Stimulated activated CD8-positive, alpha-beta memory T cell treated with anti-CD3 and anti-CD28 coated beads, Interleukin-7, amount 100 ng/mL, for 48 hours (primary cell): ENCODE data around the gene ZNF225.
A peak's percentile ranks its signal among the peaks of the same experiment; 100 is the strongest.
"Not testable (repeated sequence)": the region's sequence is repeated elsewhere in the genome, so short reads cannot be mapped to it uniquely, and the experiment has no call there.

Experiments used
- DNase-seq, 2 donors: peaks; one replicate each; pipeline ENCODE4 v3.0.0-alpha.2; 2020; ENCODE audit warnings: low read depth in 1 of 2; ENCODE audit errors: extremely low read depth in 1 of 2

Gene ZNF225

GRCh38 chr19:44113138-44113783, at the start of gene ZNF225:
ZNF225 (plus strand) TSS chr19:44113399; CDS start chr19:44115828, 2,429 bp downstream.
- peak; percentile 64 to 86 for DNase-seq

GRCh38 chr19:44066305-44066704, 46.9 kb upstream of the ZNF225 start:
- no peak for DNase-seq

GRCh38 chr19:44069415-44069814, 43.8 kb upstream of the ZNF225 start:
- DNase-seq, result no peak

- DNase-seq, result peak; percentile 59 to 71
Observed at GRCh38 chr19:44071824-44072542, 41.2 kb upstream of the ZNF225 start, which contains the start of gene ZNF284. ZNF284 (plus strand) TSS chr19:44072159; CDS start chr19:44076390, 4,231 bp downstream.

- no peak for DNase-seq
Observed at GRCh38 chr19:44072543-44073401, 40.4 kb upstream of the ZNF225 start.

GRCh38 chr19:44076325-44076724, 36.9 kb upstream of the ZNF225 start:
- DNase-seq, result no peak

- DNase-seq, result no peak
Observed at GRCh38 chr19:44092108-44092507, 21.1 kb upstream of the ZNF225 start.

- peak; percentile 66 to 80 for DNase-seq
Observed at GRCh38 chr19:44093931-44094765, 19.1 kb upstream of the ZNF225 start, which contains the start of gene ZNF224. ZNF224 (plus strand) TSS chr19:44094361; CDS start chr19:44097874, 3,513 bp downstream.

GRCh38 chr19:44107751-44108150, 5.4 kb upstream of the ZNF225 start:
- no peak for DNase-seq

GRCh38 chr19:44109458-44109857, 3.7 kb upstream of the ZNF225 start:
- no peak for DNase-seq

- DNase-seq, result no peak
Observed at GRCh38 chr19:44111910-44112463, 1.2 kb upstream of the ZNF225 start.

- no peak for DNase-seq
Observed at GRCh38 chr19:44112802-44113137, 429 bp upstream of the ZNF225 start.

GRCh38 chr19:44113784-44114390, 688 bp downstream of the ZNF225 start:
- no peak for DNase-seq

- DNase-seq, result not testable (repeated sequence)
Observed at GRCh38 chr19:44121162-44121561, 8.0 kb downstream of the ZNF225 start.

GRCh38 chr19:44131955-44132354, 18.8 kb downstream of the ZNF225 start:
- no peak for DNase-seq

GRCh38 chr19:44141191-44142058, 28.2 kb downstream of the ZNF225 start, which contains the start of gene ZNF234:
ZNF234 (plus strand) TSS chr19:44141554; CDS start chr19:44144633, 3,079 bp downstream.
- peak; percentile 22 to 64 for DNase-seq

GRCh38 chr19:44142059-44142433, 28.8 kb downstream of the ZNF225 start:
- DNase-seq, result no peak

GRCh38 chr19:44149776-44150175, 36.6 kb downstream of the ZNF225 start:
- no peak for DNase-seq

GRCh38 chr19:44151491-44151890, 38.3 kb downstream of the ZNF225 start:
- DNase-seq, result no peak
